Stimulated activated CD8-positive, alpha-beta memory T cell treated with anti-CD3 and anti-CD28 coated beads, Interleukin-2, amount 100 ng/mL, for 1 hour (primary cell): ENCODE results near the gene RFX8.

Experiments
- DNase-seq, 2 donors: peaks; one replicate each; pipeline ENCODE4 v3.0.0-alpha.2; 2020; ENCODE audit warnings: low read depth in 2 of 2

Gene RFX8

DNA sequence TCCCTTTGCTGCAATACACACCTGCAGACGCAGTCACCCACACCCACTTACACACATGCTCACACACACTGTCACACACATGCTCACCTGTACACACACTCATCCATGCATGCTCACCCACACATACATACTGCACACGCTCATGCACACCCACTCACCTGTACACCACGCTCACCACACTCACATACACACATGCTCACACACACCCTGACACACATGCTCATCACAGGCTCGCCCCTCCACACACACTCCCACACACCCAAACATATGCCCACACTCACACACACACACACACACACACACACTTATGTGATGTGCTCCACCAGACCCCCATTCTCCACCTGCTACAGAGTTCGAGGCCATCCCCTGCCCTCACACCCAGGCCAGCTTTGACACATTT lies 64.8 kb downstream of the RFX8 start:
- DNase-seq, result no peak

DNA sequence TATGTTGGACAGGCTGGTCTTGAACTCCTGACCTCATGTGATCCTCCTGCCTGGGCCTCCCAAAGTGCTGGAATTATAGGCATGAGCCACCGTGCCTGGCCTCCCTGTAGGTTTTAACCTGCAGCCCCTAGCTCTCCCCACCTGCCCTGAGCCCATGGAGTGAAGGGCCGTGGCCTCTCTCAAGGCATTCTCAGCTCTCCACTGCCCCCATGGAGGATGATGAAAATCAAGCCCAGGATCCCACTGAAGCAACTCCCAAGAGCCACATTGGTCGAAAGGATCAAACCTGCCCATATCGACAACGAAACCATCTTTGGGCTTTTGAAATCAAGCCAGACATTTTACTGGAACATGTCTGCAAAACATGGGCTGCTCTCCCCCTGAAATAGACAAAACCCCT lies 65.2 kb downstream of the RFX8 start:
- DNase-seq, result no peak

DNA sequence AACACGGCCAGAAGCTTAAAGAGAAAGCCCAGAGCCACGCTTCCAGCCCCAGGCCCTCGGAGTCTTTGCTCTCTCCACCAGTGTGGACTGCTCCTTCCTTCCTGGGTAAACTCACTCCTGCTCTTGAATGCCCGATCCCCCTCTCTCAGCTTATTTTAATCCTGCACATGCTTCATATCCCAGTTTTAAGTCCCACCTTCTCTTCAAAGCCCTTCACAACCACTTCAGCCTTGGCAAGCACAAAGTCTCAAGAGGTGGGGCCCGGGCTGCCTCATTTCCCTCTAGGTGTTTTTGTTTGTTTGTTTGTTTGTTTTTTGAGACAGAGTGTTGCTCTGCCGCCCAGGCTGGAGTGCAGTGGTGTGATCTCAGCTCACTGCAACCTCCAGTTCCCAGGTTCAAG lies 66.0 kb downstream of the RFX8 start:
- DNase-seq, result no peak

DNA sequence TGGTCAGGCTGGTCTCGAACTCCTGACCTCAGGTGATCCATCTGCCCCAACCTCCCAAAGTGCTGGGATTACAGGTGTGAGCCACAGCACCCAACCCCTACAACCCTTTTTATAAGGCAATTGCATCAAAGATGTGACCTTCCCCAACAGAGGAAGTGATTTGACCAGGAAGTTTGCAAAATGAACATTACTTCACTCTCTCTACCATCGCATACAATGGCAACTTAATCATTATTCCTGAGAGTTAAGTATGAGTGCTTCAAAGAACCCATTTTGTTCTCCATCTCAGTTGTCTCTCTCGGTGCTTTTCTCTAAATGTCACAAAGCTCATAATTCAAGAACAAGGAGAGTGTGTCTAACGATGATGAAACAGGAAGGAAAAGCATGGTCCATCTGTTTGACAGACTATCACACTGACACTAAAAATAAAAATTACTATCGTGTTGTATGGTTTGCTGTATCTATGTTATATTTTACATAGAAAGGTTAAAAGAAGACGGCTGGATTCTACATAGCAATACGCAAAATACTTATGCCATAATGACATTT lies 69.5 kb downstream of the RFX8 start:
- no peak for DNase-seq

DNA sequence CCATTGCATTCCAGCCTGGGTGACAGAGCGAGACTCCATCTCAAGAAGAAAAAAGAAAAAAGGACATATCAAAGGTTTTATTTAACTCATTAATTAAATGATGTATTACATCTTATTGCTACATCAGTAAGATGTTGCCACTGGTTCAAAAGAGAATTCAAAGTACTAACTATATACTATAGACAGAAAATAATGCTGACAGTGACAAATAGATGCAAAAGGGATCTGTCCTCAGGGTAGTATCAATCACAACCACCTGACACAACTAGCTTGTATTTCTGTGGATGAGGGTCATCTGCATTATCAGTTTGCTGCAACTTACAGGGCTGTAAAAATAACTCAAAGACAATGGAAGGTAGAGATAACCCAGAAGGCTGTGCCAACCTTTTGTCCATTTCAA lies 71.2 kb downstream of the RFX8 start:
- no peak for DNase-seq

DNA sequence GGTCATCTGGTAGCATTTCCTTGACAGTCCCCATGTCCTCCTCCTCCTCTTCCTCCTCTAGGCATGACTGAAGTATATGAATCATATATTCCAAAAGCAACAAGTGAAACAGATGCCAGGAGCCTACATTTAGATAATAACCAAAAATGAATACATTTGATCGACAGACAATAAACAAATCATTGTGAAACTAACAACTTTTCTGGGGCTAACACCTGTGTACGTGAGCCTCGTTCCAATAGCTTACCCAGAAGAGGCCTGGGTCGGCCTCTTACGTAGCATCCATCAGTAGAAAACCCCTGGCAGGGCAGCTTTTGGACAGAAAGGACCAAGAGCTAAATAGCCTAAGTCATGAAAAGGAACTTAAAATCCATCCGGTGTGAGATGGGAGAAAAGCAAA lies 72.3 kb downstream of the RFX8 start:
- no peak for DNase-seq

DNA sequence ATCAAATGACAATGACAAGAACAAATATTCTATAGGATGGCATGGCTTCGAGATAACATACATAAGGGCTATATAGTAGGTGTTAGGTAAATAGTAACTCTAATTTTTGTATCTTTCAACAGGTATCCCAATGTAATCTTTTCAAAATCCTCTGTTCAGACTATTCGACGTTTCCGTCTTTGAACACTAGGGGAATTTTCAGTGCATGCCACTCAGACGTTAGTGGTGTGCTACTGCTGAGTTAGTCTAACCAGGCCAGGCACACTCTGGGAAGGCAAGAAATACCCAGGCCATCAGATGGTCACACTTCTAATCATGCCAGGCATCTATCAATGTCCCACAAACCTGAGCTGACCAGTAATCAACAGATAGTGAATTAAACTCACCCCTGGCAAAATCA lies 73.0 kb downstream of the RFX8 start:
- DNase-seq, result no peak

DNA sequence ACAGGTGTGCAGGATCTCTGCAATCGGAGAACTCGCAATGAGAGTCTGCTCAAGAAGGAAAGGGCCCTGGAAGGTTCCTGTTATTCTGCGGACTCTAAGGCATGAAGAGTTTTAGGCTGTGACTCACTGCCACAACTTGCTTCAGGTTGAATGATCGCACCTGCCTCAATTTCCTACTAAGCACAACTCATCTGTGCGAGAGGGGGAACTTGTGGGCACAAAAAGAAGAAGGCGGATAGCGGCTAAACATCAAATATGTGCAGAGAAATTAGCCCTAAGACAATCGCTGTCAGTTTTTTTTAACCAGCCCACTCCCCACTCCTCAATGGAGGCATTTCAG lies 73.6 kb downstream of the RFX8 start:
- DNase-seq, result no peak

DNA sequence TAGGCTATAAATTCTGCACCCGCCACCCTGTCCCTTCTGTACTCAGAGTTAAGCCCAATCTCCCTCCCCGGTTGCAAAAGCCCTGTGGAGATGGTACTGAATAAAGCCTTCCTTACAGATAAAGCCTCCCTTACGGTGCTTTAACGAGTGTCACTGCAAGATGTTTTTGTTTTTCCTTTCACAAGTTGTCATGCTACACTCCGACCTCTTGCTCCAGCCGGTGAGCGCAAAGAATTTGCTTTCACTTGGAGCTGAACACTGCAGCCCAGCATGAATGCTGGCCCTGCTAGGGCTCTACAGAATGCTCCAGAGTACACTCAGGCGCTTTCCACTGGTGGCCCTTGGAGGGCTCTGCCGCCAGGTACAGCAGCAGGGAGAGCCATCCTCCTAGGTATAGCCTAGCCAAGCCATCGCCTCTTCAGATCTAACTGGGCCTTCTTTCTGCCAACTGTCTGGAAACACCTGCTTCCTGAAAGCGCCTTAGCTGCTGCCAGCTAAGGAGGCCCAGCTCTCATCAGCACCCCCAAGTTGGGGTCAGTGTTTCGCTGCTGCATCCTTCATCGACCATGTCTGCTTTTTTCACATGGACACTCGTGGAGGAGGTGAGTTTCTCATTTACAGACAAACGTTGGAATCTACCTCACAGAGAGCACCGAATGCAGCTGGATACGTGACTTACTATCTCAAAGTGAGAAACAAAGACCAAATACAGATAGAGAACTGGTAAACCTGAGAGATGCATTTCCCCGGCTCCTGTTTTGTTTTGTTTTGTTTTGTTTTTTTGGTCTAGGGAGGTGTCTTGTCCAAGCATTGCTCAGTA lies 74.2 kb downstream of the RFX8 start:
- DNase-seq, result no peak

DNA sequence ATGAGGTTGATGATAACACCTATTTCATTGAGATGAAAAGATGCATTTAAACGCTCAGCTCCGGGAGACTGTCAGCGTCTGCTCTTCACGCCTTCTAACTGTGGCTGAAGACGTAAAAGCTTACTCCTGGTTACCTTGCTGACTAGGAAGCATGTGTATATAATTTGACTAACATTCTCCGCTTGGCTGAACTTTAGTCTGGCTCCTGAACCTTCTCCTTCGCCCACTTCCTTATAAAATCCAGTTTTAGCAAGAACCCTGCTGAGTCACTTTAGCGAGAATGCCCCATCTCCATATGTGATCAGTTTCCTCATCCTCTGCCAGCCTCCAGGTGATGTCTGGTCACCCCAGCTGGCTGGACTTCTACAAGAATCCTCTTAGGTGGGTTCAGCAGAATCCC lies 74.9 kb downstream of the RFX8 start:
- DNase-seq, result no peak

DNA sequence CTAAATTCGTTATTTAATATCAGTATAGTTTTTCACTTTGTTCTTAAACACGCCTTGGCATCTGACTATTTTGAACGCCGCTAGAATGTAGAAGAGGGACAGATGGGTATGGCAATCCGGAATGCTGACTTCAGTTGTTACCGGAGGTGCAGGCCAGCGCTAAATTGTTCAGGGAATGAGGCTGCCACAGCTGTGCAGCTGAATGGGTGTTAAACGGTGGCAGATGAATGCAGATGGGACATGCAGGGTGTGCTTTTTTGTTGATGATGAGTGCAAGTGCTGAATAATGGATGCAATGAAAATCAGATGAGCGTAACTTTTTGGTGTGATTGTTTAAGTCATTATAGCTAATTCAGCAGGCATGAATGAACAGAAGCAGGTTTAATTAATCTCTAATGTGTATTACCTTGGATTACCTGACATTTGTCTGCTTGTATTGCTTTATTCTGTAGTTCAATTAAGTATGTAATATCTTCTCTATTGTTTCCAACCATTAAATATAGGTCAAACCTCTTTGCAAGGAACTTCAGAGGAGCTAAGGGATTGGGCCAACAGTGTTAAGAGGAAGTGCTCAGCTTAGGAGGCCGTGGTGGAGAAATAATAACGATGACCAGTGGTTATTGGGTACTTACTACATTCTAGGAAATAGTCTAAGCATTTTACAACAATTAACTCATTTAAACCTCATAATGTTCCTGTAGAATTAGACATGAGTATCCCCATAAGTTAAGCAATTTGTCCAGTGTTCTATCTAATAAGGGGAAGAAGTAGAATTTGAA lies 75.7 kb downstream of the RFX8 start:
- no peak for DNase-seq

DNA sequence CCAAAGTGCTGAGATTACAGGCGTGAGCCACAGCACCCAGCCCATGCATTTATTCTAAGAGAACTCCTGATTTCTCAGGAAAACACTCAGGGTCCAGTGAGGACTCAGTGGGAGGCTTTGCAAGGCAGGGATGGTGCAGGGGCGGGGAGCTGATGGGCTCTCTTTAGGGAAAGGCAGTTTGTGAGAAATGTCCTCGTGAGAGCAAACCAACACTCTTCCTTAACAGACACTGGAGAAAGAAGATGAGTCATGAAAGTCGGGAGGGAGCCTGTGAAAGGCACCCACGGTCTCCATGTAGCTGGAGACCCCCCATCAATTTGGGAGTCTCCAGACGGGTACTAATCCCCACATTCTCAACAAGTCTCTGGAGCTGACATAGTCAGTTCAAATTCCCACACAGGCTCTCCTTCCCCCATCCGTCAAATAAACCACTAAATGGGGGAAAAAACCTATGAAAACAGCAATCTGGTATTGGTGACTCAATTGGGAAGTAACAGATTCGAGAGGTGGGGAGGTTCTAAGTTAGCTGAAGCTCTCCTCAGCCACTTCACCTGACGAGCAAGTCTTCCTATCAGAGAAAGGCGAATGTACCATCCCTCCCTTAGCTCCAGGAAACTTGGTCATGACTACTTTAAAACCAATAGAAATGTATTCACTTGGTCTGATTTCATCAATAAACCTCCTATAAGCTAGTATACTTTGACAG lies 76.6 kb downstream of the RFX8 start:
- no peak for DNase-seq

DNA sequence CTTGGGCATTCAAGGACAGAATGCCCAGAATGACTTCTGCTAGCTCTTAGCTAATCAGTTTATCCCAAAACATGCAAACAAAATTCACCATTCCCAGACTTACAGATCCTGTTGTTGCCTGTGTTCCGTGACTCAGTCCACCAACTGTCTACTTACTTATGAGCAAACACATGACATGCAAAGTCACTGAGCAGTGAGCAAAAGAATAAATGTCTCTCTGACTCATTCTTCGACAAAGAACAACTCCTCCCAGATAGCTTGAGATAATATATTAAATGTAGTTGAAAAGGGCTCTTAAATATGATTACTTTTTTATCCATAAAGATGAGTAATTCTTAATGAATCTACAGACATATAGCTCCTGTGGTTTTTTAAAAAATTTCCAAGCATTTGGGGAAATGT lies 78.6 kb downstream of the RFX8 start:
- DNase-seq, result no peak

DNA sequence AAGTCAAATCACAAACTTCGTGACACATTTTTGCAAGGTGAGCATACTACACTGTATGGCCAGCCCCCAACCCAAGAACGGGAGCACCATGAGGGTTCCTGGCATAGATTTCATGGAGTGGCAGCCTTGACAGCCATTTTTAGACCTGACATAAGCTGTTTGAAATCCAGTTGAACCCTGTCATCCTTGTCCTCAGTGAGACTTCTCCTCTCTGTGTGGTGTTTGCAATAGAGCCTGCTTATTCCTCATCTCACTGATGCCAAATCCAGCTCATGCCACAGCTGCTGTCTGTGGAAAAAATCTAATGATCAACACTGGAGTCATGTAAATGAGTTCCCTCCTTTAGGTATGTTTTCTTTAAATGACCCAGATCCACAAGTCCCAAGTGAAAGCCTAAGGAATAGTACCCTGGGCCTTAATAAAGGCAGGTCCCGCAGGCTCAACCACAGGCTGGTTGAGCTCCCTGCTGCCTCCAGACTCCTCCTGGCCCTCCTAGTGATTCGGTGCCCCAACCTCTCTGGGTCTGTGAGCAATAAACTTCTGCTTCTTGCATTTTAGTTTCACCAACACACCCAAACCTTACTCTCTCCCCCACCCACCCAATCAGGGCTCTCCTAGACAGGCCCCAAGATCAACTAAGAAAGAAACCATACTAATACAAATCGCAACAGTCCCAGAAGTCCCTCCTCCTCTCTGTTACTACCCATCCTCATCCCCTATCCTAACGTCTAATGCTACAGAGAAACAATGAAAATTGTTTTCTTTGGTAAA lies 79.2 kb downstream of the RFX8 start:
- DNase-seq, result no peak

DNA sequence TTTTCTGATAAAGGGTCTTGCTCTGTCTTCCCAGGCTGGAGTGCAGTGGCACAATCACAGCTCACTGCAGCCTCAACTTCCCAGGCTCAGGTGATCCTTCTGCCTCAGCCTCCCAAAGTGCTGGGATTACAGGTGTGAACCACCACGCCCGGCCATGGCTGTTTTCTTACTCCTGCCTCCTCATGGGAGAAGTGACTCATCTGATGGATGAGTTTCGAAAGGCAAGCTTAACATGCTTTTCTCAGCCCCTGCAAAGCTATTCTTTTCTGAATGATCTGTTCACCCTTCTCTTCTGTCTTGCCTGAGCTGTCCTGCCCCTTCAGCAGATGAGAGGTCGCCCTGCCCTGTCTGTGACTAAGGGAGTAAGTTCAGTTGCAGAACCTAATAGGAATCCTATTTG lies 86.7 kb downstream of the RFX8 start:
- DNase-seq, result no peak

DNA sequence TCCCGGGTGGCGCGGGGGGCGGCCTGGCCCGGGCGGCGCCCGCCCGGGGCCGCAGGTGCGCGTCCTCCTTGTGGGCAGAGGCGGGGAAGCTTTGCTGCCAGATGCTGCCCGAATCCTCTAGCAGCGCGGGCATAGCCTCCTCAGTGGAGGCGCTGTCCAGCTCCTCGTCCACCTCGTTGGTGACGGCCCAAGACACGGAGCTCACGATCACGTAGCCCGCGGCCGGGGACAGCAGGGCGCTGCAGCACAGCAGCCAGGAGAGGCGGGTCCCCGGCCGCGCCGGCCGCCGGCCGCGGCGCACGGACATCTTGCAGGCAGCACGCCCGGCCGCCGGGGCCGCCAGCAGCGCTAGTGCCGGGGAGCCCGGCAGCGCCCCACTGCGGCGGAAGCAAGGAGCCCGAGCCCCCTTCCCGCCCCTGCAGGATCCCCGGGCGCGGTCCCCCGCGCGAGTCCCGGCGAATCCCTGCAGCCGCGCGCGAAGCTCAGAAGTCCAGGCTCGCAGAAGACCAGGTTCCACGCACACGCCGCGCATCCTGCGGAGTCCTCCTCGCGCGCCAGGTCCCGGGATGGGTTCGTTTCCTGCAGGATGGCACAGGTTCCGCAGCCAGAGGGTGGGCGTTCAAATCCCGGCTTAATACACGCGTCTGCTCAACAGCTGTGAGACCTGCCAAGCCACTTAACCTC lies 87.6 kb downstream of the RFX8 start, which contains the start of gene CREG2:
TSS of gene CREG2 (minus strand) at position 353 of the 684 bp plus-strand sequence. CDS start at position 307, 46 bp downstream.
- peak; percentile 14 to 15 for DNase-seq

DNA sequence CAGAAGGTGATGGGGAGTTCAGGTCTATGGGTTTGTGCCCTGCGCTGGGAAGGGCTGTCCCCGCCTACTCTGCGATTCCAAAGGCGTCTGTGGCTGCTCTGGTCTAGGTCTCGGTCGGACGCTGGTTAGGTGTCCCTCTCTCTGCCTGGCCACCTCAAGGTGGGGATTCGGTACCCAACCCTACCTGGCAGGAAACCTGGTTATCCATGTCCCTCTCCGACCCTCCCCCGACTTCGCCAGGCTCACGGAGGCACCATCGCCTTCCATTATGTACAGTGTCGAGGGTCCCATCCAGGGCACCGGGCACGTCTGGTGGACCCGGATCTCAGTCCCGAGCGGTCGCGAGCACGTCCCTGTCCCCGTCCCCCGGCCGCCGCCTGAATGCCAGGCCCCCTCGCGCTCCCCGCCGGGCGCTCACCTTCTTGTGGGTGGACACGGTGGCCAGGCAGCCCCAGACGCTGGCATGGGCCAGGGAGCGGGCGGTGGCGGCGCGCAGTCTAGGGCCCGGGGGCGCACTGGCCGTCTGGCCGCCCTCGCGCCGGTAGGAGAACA lies 88.2 kb downstream of the RFX8 start:
- DNase-seq, result no peak

DNA sequence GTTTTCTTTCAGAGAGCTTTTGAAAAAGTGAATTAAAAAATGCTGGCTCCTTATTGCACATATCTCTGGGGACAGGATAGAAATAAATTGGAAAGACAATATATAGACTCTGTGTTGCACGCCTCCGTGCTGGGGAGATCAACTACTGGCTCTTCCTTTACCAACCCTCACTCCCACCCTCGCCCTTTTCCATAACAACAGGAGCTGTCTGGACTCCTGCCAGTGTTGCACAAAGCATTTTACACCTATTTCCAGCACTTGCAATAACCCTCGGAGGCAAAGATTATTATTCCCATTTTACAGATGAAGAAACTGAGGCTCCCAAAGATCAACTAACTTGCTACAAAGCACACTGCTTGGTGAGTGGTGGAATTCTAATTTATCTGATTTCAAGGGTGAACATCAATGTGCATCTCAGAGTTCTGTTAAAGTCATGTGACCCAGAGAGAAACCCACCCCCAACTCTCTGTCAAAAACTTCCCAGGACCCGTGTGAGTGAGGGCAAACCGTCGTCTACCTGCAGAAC lies 91.8 kb downstream of the RFX8 start:
- no peak for DNase-seq

DNA sequence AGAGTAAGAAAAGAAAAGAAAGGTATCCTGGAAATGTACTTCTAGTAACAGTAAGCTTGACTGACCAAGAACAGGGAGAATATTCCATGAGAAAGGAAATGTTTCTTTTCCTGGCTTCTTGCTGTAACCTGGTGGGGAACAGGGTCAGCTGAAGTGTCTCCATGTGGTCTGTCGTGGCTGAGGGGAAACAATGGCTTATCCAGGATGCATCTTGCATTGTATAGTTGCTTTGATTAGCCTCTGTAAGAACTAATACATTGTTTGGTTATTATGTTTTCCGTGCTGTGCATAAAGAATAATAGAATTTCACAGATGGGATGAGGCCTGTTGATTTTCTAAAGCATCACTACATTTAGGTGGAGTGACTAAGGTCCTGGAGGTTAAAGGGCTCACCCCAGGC lies 92.5 kb downstream of the RFX8 start:
- DNase-seq, result no peak

DNA sequence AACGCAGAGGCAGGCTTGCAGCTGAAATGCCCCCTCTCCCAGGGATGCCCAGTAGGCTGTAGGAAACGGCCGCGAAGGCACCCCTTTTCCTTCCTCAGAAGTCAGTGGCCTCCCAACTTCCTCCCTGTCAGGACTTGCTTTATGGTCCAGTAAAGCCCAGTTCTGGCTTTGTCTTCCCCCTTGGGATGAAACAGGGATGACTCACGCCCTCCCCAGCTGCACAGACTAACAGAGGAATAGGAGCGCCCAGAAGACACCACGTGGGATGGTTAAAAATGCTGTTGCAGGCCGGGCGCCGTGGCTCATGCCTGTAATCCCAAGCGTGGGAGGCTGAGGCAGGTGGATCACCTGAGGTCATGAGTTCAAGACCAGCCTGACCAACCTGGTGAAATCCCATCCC lies 94.5 kb downstream of the RFX8 start:
- no peak for DNase-seq
